GM23248 (cell line): Measurements from ENCODE around the gene MGAT5.

Source experiments
- EZH2 ChIP-seq: fragments of 200-600 bp; sonication (generic); IDR thresholded peaks from 2 replicates; pipeline ENCODE4 v1.6.1; 2018; ENCODE audit warnings: antibody characterized with exemption, mild to moderate bottlenecking; ENCODE audit not compliant: insufficient read depth, poor library complexity, severe bottlenecking
- EZH2phosphoT487 ChIP-seq: fragments of 200-600 bp; sonication (generic); IDR thresholded peaks from 2 replicates; pipeline ENCODE4 v1.6.1; 2018; ENCODE audit warnings: antibody characterized with exemption, moderate library complexity, mild to moderate bottlenecking, low read depth; ENCODE audit not compliant: insufficient read depth

- TF ChIP-seq EZH2 (no peak), EZH2phosphoT487 (no peak)
Measured at GRCh38 chr2:134323777-134324176, 69.9 kb downstream of the MGAT5 start.
